Loucy (cell line): ENCODE measurements around the gene ZNF256.

ENCODE experiments used
- H2AFZ ChIP-seq: fragments of 200-600 bp; sonication (generic); 2 replicates; pipeline ENCODE4 v1.6.0; 2016; ENCODE audit warnings: antibody characterized with exemption, mild to moderate bottlenecking, low read length, moderate library complexity
- H3F3A ChIP-seq: fragments of 200-600 bp; 2 replicates; pipeline ENCODE4 v1.6.0; 2016; ENCODE audit warnings: antibody characterized with exemption, low read depth, mild to moderate bottlenecking
- H3K27me3 ChIP-seq: fragments of 200-600 bp; sonication (generic); 2 replicates; pipeline ENCODE4 v1.6.1; 2014; ENCODE audit warnings: low read length, mild to moderate bottlenecking; ENCODE audit not compliant: insufficient read depth, poor library complexity, severe bottlenecking
- H3K36me3 ChIP-seq: fragments of 200-600 bp; sonication (generic); 2 replicates; pipeline ENCODE4 v1.6.1; 2016; ENCODE audit warnings: low read length; ENCODE audit not compliant: insufficient read depth
- H3K4me1 ChIP-seq: fragments of 200-600 bp; sonication (generic); 2 replicates; pipeline ENCODE4 v1.5.1; 2014; ENCODE audit warnings: low read length, mild to moderate bottlenecking; ENCODE audit not compliant: insufficient read depth, poor library complexity, severe bottlenecking
- H3K4me2 ChIP-seq: fragments of 200-600 bp; sonication (generic); 2 replicates; pipeline ENCODE4 v1.6.0; 2014; ENCODE audit warnings: antibody characterized with exemption, low read length, low read depth, mild to moderate bottlenecking; ENCODE audit not compliant: poor library complexity, severe bottlenecking
- H3K4me3 ChIP-seq: fragments of 200-600 bp; sonication (generic); 2 replicates; pipeline ENCODE4 v1.5.1; 2014; ENCODE audit warnings: low read length, mild to moderate bottlenecking, mixed read lengths; ENCODE audit not compliant: poor library complexity, severe bottlenecking
- H3K79me2 ChIP-seq: fragments of 200-600 bp; sonication (generic); 2 replicates; pipeline ENCODE4 v1.6.1; 2014; ENCODE audit warnings: low read length; ENCODE audit not compliant: insufficient read depth
- H3K9ac ChIP-seq: fragments of 200-600 bp; sonication (generic); 2 replicates; pipeline ENCODE4 v1.6.0; 2014; ENCODE audit warnings: mild to moderate bottlenecking, low read depth, low read length, moderate library complexity; ENCODE audit not compliant: poor library complexity, severe bottlenecking
- H3K9me2 ChIP-seq: fragments of 200-600 bp; sonication (generic); replicated peaks from 2 replicates; pipeline ENCODE4 v1.6.1; 2016; ENCODE audit warnings: low read depth, low read length, mixed read lengths
- H3K9me3 ChIP-seq: fragments of 200-600 bp; sonication (generic); 2 replicates; pipeline ENCODE4 v1.6.1; 2014; ENCODE audit warnings: mild to moderate bottlenecking, antibody characterized with exemption, low read length, low read depth; ENCODE audit not compliant: insufficient read depth
- H4K20me1 ChIP-seq: fragments of 200-600 bp; sonication (generic); 2 replicates; pipeline ENCODE4 v1.6.0; 2014; ENCODE audit warnings: antibody characterized with exemption, low read length, mild to moderate bottlenecking; ENCODE audit not compliant: insufficient read depth, poor library complexity, severe bottlenecking
- EZH2phosphoT487 ChIP-seq: fragments of 200-600 bp; IDR thresholded peaks from 2 replicates; pipeline ENCODE4 v1.6.1; 2018; ENCODE audit warnings: antibody characterized with exemption, mild to moderate bottlenecking, moderate library complexity, borderline replicate concordance
- TF ChIP-seq, protein P1 (sequence below): fragments of 200-600 bp; sonication (generic); conservative IDR thresholded peaks from 2 replicates; pipeline ENCODE4 v1.5.1; 2014; ENCODE audit warnings: mild to moderate bottlenecking, antibody characterized with exemption, low read length

The ZNF256 gene

DNA sequence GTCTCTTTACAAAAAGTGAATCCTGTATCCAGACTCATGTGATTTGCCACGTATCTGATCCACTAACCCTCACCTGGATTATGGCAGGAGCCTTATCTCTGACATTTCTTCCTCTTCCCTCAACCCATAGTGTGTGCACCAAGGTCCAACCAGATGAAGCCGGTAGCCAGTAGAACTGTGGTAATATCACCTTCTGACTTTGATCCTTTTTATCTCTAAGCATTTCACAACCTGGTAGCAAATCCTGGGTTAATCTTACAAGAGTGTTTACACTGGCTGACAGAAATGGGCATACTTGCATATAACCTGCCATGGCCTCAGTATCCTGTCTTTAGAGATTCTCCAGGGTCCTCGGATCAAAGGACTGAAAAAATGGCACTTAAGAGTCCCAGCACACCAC is 33.0 kb downstream of the ZNF256 start:
- Histone ChIP-seq H3K4me2 (peak overlapping the region; percentile 97), H3K9me2 (no peaks in the 10 kb centered on the region), H3K79me2 (peaks cover 29% of the 10 kb centered on the region), H3F3A (no peaks in the 10 kb centered on the region), H3K27me3 (no peaks in the 10 kb centered on the region), H3K9me3 (no peaks in the 10 kb centered on the region), H3K36me3 (peaks cover 14% of the 10 kb centered on the region; the same call in 1 of the 2 replicates), H4K20me1 (peaks cover 9% of the 10 kb centered on the region), H3K4me1 (peaks cover 8% of the 10 kb centered on the region), H3K4me3 (peak overlapping the region; percentile 91), H3K9ac (no peak overlapping the region), H2AFZ (no peak overlapping the region)
- TF ChIP-seq, protein P1, sequence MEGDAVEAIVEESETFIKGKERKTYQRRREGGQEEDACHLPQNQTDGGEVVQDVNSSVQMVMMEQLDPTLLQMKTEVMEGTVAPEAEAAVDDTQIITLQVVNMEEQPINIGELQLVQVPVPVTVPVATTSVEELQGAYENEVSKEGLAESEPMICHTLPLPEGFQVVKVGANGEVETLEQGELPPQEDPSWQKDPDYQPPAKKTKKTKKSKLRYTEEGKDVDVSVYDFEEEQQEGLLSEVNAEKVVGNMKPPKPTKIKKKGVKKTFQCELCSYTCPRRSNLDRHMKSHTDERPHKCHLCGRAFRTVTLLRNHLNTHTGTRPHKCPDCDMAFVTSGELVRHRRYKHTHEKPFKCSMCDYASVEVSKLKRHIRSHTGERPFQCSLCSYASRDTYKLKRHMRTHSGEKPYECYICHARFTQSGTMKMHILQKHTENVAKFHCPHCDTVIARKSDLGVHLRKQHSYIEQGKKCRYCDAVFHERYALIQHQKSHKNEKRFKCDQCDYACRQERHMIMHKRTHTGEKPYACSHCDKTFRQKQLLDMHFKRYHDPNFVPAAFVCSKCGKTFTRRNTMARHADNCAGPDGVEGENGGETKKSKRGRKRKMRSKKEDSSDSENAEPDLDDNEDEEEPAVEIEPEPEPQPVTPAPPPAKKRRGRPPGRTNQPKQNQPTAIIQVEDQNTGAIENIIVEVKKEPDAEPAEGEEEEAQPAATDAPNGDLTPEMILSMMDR = no peak
- TF ChIP-seq EZH2phosphoT487 = no peak

DNA sequence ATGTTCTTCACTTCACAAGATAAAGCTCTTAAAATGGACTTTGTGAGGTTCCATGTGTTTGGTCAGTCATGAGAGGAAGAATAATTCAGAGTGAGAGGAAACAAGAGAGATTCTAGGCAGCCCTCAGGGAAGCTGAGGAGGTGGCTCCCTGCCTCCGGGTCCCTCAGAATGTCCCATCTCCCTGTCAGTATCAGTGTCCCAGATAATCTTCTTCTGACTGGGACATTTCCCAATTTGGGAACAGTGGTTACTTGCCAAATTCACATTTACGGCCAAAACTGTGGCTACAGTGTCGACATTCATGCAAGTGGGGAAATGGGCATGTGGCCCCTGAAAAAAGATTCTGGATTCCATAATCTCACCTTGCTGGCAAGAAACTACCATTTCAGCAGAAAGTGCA is 40.1 kb downstream of the ZNF256 start:
- Histone ChIP-seq H4K20me1 (no peaks in the 10 kb centered on the region), H3K9me2 (no peaks in the 10 kb centered on the region), H3K27me3 (no peaks in the 10 kb centered on the region), H3K79me2 (peaks cover 4% of the 10 kb centered on the region; the same call in 1 of the 2 replicates), H3K4me1 (no peaks in the 10 kb centered on the region), H3K4me2 (no peak overlapping the region), H2AFZ (no peak overlapping the region), H3K9ac (no peak overlapping the region), H3K36me3 (peaks cover 20% of the 10 kb centered on the region; the same call in 1 of the 2 replicates), H3F3A (no peaks in the 10 kb centered on the region), H3K4me3 (no peak overlapping the region), H3K9me3 (no peaks in the 10 kb centered on the region)
- TF ChIP-seq EZH2phosphoT487 = no peak

DNA sequence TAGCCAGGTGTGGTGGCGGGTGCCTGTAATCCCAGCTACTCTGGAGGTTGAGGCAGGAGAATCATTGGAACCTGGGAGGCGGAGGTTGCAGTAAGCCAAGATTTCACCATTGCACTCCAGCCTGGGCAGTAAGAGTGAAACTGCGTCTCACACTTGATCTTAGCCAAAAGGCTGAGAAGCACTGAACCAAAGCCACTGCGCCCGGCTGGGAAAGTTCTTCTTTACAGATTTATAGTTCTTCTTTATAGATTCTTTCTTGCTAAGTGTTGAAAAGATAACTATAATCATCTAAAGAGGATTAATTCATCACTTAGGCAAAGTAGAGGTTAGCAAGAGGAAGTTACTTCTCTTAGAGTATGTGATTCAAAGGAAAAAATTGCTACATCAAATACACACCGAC is 42.2 kb downstream of the ZNF256 start:
- Histone ChIP-seq H3K36me3 (peaks cover 7% of the 10 kb centered on the region; the same call in 1 of the 2 replicates), H3K9me3 (no peaks in the 10 kb centered on the region), H3F3A (no peaks in the 10 kb centered on the region), H3K79me2 (no peaks in the 10 kb centered on the region), H3K4me1 (no peaks in the 10 kb centered on the region), H3K27me3 (no peaks in the 10 kb centered on the region), H3K9me2 (no peaks in the 10 kb centered on the region), H4K20me1 (no peaks in the 10 kb centered on the region), H3K4me2 (no peak overlapping the region), H3K9ac (no peak overlapping the region), H3K4me3 (no peak overlapping the region), H2AFZ (no peak overlapping the region)
- TF ChIP-seq, protein P1 = no peak
- no peak for TF ChIP-seq EZH2phosphoT487

DNA sequence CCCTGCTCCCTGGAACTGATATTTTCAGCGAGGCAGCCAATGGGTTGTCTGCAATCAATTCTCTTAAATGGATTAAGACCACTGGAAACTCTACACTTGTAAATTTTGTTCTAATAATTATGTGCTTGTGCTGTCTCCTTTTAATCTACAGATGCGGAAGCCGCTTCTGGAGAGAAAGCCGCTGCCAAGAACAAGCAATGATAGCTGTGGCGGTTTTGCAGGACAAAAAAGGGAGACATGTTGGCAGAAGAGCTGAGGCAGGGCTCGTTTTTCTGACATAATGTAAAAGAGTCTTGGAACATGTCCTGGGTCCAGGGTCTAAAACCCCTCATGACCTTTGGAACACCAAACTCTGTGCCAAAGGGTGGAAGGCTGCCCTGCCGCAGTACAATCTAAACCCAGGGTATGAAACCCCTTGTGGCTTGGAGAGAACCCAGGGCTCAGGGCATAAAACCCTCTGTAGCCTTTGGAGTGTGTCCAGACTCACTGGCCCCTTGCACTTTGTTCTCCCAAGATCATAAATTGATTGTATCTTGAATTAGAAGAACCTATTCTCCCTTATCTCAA is 43.8 kb downstream of the ZNF256 start:
- H3K9me2 ChIP-seq = no peaks in the 10 kb centered on the region
- no peaks in the 10 kb centered on the region for H3K27me3 ChIP-seq
- no peak overlapping the region for H3K4me3 ChIP-seq
- no peaks in the 10 kb centered on the region for H3K9me3 ChIP-seq
- H3K4me1 ChIP-seq = no peaks in the 10 kb centered on the region
- H2AFZ ChIP-seq = no peak overlapping the region
- no peaks in the 10 kb centered on the region for H3K79me2 ChIP-seq
- H3K9ac ChIP-seq = no peak overlapping the region
- H4K20me1 ChIP-seq = no peaks in the 10 kb centered on the region
- TF ChIP-seq EZH2phosphoT487 = no peak
- TF ChIP-seq, protein P1 = no peak
- H3K36me3 ChIP-seq = peaks cover 7% of the 10 kb centered on the region; the same call in 1 of the 2 replicates
- H3F3A ChIP-seq = no peaks in the 10 kb centered on the region
- H3K4me2 ChIP-seq = no peak overlapping the region
